IMR-90 (cell line): ENCODE data around the gene FAM72D. TPM values are rescaled to one million over a fixed set of nuclear protein-coding genes. Genes with fewer than 3 reads are reported as not detected.
"Not testable (repeated sequence)": the region's sequence is repeated elsewhere in the genome, so short reads cannot be mapped to it uniquely, and the experiment has no call there.

Experiments
- ATAC-seq: fragments of 200-7000 bp; cut with Tn5 transposase; 2 replicates; pipeline ENCODE4 v1.9.1; 2020; ENCODE audit warnings: low read depth, mild to moderate bottlenecking, moderate library complexity
- BruUV-seq: library from RNA; stranded (reverse); fragments of 400-500 nt; replicated peaks from 2 replicates; lab custom pipeline; 2021; lab: Mats Ljungman, UMichigan
- CTCF ChIA-PET: fragments of 300-600 bp; formaldehyde crosslinking; extraction: SDS; loops from one replicate; lab custom pipeline; 2021; ENCODE audit warnings: antibody characterized with exemption; lab: Yijun Ruan, JAX
- POLR2A ChIA-PET: fragments of 300-600 bp; sonication (Branson Sonifier 250); formaldehyde crosslinking; loops from one replicate; lab custom pipeline; 2022; ENCODE audit warnings: antibody characterized with exemption; ENCODE audit not compliant: unreplicated experiment; lab: Charles Lee
- DNase-seq: peaks from one replicate; pipeline ENCODE4 v3.0.0; 2013
- H2AFZ ChIP-seq: replicated peaks from 2 replicates; pipeline ENCODE3; 2013; ENCODE audit warnings: low read length, mild to moderate bottlenecking; ENCODE audit not compliant: poor library complexity
- H2AK5ac ChIP-seq: 2 replicates; pipeline ENCODE4 v1.6.1; 2013; ENCODE audit warnings: low read depth, low read length, inconsistent platforms
- H2AK9ac ChIP-seq: replicated peaks from 2 replicates; pipeline ENCODE3; 2013; ENCODE audit warnings: mild to moderate bottlenecking, low read depth, low read length, moderate library complexity; ENCODE audit not compliant: poor library complexity
- H2BK120ac ChIP-seq: 2 replicates; pipeline ENCODE4 v1.6.1; 2013; ENCODE audit warnings: low read depth, low read length, inconsistent platforms
- H2BK15ac ChIP-seq: 3 replicates; pipeline ENCODE4 v1.6.1; 2013; ENCODE audit warnings: low read depth, low read length, inconsistent platforms
- H2BK20ac ChIP-seq: 2 replicates; pipeline ENCODE4 v1.6.1; 2013; ENCODE audit warnings: low read depth, mild to moderate bottlenecking, inconsistent platforms, low read length, moderate library complexity
- H2BK5ac ChIP-seq: 2 replicates; pipeline ENCODE4 v1.6.1; 2013; ENCODE audit warnings: mild to moderate bottlenecking, low read depth, low read length, inconsistent platforms; ENCODE audit not compliant: poor library complexity, severe bottlenecking
- H3K14ac ChIP-seq: replicated peaks from 2 replicates; pipeline ENCODE4 v1.6.1; 2013; ENCODE audit warnings: low read depth, low read length, inconsistent platforms
- H3K18ac ChIP-seq: 2 replicates; pipeline ENCODE4 v1.6.1; 2013; ENCODE audit warnings: low read depth, low read length, control low read depth
- H3K23ac ChIP-seq: 2 replicates; pipeline ENCODE4 v1.6.1; 2013; ENCODE audit warnings: low read depth, low read length, inconsistent platforms
- H3K27ac ChIP-seq: 2 replicates; pipeline ENCODE4 v1.5.1; 2013; ENCODE audit warnings: mild to moderate bottlenecking, control low read depth, low read length; ENCODE audit not compliant: insufficient read depth
- H3K27me3 ChIP-seq: 2 replicates; pipeline ENCODE4 v1.6.1; 2013; ENCODE audit warnings: low read length; ENCODE audit not compliant: control insufficient read depth, insufficient read depth
- H3K36me3 ChIP-seq: 2 replicates; pipeline ENCODE4 v1.6.1; 2013; ENCODE audit warnings: low read length, mixed read lengths; ENCODE audit not compliant: control insufficient read depth, insufficient read depth
- H3K4ac ChIP-seq: 2 replicates; pipeline ENCODE4 v1.6.1; 2013; ENCODE audit warnings: low read depth, low read length, inconsistent platforms
- H3K4me1 ChIP-seq: 2 replicates; pipeline ENCODE4 v1.6.1; 2013; ENCODE audit warnings: low read length, mixed read lengths; ENCODE audit not compliant: control insufficient read depth, insufficient read depth
- H3K4me2 ChIP-seq: 2 replicates; pipeline ENCODE4 v1.6.1; 2013; ENCODE audit warnings: low read depth, mild to moderate bottlenecking, control low read depth, low read length, moderate library complexity
- H3K4me3 ChIP-seq: 2 replicates; pipeline ENCODE4 v1.5.1; 2013; ENCODE audit warnings: low read depth, mild to moderate bottlenecking, control low read depth, low read length, moderate library complexity; ENCODE audit not compliant: insufficient read depth
- H3K56ac ChIP-seq: 2 replicates; pipeline ENCODE4 v1.6.1; 2013; ENCODE audit warnings: low read length, inconsistent platforms; ENCODE audit not compliant: insufficient read depth; ENCODE audit errors: extremely low read depth
- H3K79me1 ChIP-seq, 2 experiments: 2 replicates each; pipeline ENCODE4 v1.6.1; 2013; ENCODE audit warnings: low read length in 2 of 2, inconsistent platforms in 1 of 2, low read depth in 1 of 2
- H3K9ac ChIP-seq: 2 replicates; pipeline ENCODE4 v1.6.1; 2013; ENCODE audit warnings: low read depth, low read length, control low read depth
- H3K9me1 ChIP-seq: 2 replicates; pipeline ENCODE4 v1.6.1; 2013; ENCODE audit warnings: low read length, inconsistent platforms; ENCODE audit not compliant: insufficient read depth
- H3K9me3 ChIP-seq: 2 replicates; pipeline ENCODE4 v1.6.1; 2013; ENCODE audit warnings: low read length; ENCODE audit not compliant: control insufficient read depth, insufficient read depth
- H4K20me1 ChIP-seq: 2 replicates; pipeline ENCODE4 v1.6.1; 2013; ENCODE audit warnings: low read length, inconsistent platforms; ENCODE audit not compliant: insufficient read depth
- H4K5ac ChIP-seq: 2 replicates; pipeline ENCODE4 v1.6.1; 2013; ENCODE audit warnings: mild to moderate bottlenecking, low read depth, low read length, control low read depth
- H4K8ac ChIP-seq, 2 experiments: 2 replicates each; pipeline ENCODE4 v1.6.1; 2013; ENCODE audit warnings: low read depth in 2 of 2, low read length in 2 of 2, control low read depth in 1 of 2, inconsistent platforms in 1 of 2
- H4K91ac ChIP-seq: 2 replicates; pipeline ENCODE4 v1.6.1; 2013; ENCODE audit warnings: low read depth, low read length, inconsistent platforms; ENCODE audit not compliant: insufficient read depth
- MAFK ChIP-seq: IDR thresholded peaks from 2 replicates; pipeline ENCODE4 v1.6.1; 2012; ENCODE audit warnings: low read depth, low read length, improper control_type of control experiment
- WGBS, 2 experiments: methylation state at CpG; one replicate each; pipeline versions ENCODE4 v1.1.5 to v1.1.7; 2013; ENCODE audit warnings: missing lambda C conversion rate in 2 of 2; ENCODE audit not compliant: insufficient read length in 1 of 2; ENCODE audit errors: extremely low coverage in 2 of 2; 5-methylcytosine and 5-hydroxymethylcytosine counted together
- dilution Hi-C: fragments of 300-500 bp; cut with HindIII; formaldehyde crosslinking; loops from one replicate; pipeline ENCODE4 v1.14.3; 2018; ENCODE audit warnings: low sequenced_read_pairs; ENCODE audit not compliant: unreplicated experiment
- in situ Hi-C: fragments of 300-500 bp; cut with MboI; formaldehyde crosslinking; loops from 3 replicates; pipeline ENCODE4 v1.14.3; 2019; ENCODE audit warnings: low sequenced_read_pairs, inconsistent platforms, mixed read lengths
- intact Hi-C: fragments of 100-400 bp; cut with micrococcal nuclease; formaldehyde crosslinking; loops from 2 replicates; pipeline ENCODE4 v1.10.0; 2022
- polyA plus RNA-seq, 3 experiments: library from polyadenylated mRNA; depleted of rRNA; stranded (reverse); fragments of >200 nt; gene quantifications; 2 replicates each; pipeline ENCODE4 v1.2.3, GENCODE V29; 2012; ENCODE audit warnings: low replicate concordance in 1 of 3
- total RNA-seq: library from RNA; depleted of rRNA; stranded (reverse); fragments of >200 nt; gene quantifications from 2 replicates; pipeline ENCODE4 v1.2.3, GENCODE V29; 2012

FAM72D gene
- total and polyA plus RNA-seq, 2 of the 4 experiments (the other 2 are of a cell fraction): 0.72 to 1.4 TPM

- H3K9me1 ChIP-seq, DNase-seq, H3K27me3 ChIP-seq, H4K5ac ChIP-seq, H4K20me1 ChIP-seq, H3K18ac ChIP-seq, H2BK20ac ChIP-seq, H3K27ac ChIP-seq, BruUV-seq, H2BK5ac ChIP-seq, H4K91ac ChIP-seq, H3K9me3 ChIP-seq, H2BK15ac ChIP-seq, H3K4me3 ChIP-seq, H4K8ac ChIP-seq, H3K4me1 ChIP-seq, H2BK120ac ChIP-seq, H3K4me2 ChIP-seq, H3K9ac ChIP-seq, H2AK5ac ChIP-seq, H2AFZ ChIP-seq, dilution Hi-C loops, ATAC-seq, H3K14ac ChIP-seq, H3K4ac ChIP-seq, in situ Hi-C loops, CTCF ChIA-PET, H3K36me3 ChIP-seq, H3K23ac ChIP-seq, H2AK9ac ChIP-seq, H3K56ac ChIP-seq, POLR2A ChIA-PET, intact Hi-C loops, H3K79me1 ChIP-seq: not testable (repeated sequence)
- WGBS, 2 experiments: no CpG with 5 or more reads among the region's 4 CpGs
- peak; percentile 68 for TF ChIP-seq MAFK
Measured at GRCh38 chr1:145146308-145146707, 50.5 kb downstream of the FAM72D start.

DNA sequence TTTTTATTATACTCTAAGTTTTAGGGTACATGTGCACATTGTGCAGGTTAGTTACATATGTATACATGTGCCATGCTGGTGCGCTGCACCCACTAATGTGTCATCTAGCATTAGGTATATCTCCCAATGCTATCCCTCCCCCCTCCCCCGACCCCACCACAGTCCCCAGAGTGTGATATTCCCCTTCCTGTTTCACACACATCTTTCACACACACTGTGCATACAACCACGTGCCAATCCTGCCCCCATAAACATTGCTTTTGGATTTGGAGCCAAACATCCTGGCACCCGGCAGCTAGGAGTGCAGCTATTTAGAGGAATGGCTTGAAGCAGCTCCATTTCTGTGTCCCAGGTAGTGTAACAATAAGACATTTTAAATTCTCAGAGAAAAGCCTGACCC, 51.4 kb downstream of the FAM72D start:
- H4K91ac ChIP-seq, H3K9ac ChIP-seq, H3K23ac ChIP-seq, H3K27me3 ChIP-seq, H4K8ac ChIP-seq, H3K79me1 ChIP-seq, H3K4ac ChIP-seq, H3K4me2 ChIP-seq, intact Hi-C loops, H3K4me3 ChIP-seq, H3K14ac ChIP-seq, H3K4me1 ChIP-seq, H4K5ac ChIP-seq, H2BK120ac ChIP-seq, in situ Hi-C loops, H2AK5ac ChIP-seq, ATAC-seq, H2AFZ ChIP-seq, H3K27ac ChIP-seq, POLR2A ChIA-PET, H3K9me1 ChIP-seq, H2AK9ac ChIP-seq, H3K36me3 ChIP-seq, H3K56ac ChIP-seq, CTCF ChIA-PET, DNase-seq, H2BK5ac ChIP-seq, H3K18ac ChIP-seq, dilution Hi-C loops, H4K20me1 ChIP-seq, H2BK20ac ChIP-seq, H2BK15ac ChIP-seq, H3K9me3 ChIP-seq, BruUV-seq: not testable (repeated sequence)
- no CpG with 5 or more reads among the region's 4 CpGs for WGBS, 2 experiments
